Right kidney (tissue), 1 donor: ENCODE measurements around the gene KCNJ12.
"Not testable (repeated sequence)": the region's sequence is repeated elsewhere in the genome, so short reads cannot be mapped to it uniquely, and the experiment has no call there.

ENCODE experiments used
- DNase-seq: peaks from one replicate; pipeline ENCODE4 v3.0.0-alpha.2; 2016

The KCNJ12 gene

GRCh38 chr17:21451975-21452374, 75.8 kb downstream of the KCNJ12 start:
- DNase-seq, result no peak

- peak; percentile 75 for DNase-seq
Observed at GRCh38 chr17:21452377-21453143, 76.4 kb downstream of the KCNJ12 start.

GRCh38 chr17:21453144-21453898, 77.2 kb downstream of the KCNJ12 start:
- DNase-seq, result peak; percentile 22

- DNase-seq, result not testable (repeated sequence)
Observed at GRCh38 chr17:21454006-21454405, 77.8 kb downstream of the KCNJ12 start.

- no peak for DNase-seq
Observed at GRCh38 chr17:21454441-21454840, 78.3 kb downstream of the KCNJ12 start.

GRCh38 chr17:21455761-21456160, 79.6 kb downstream of the KCNJ12 start:
- no peak for DNase-seq

- not testable (repeated sequence) for DNase-seq
Observed at GRCh38 chr17:21456449-21456848, 80.3 kb downstream of the KCNJ12 start.

- DNase-seq, result peak; percentile 79
Observed at GRCh38 chr17:21457051-21458026, 81.2 kb downstream of the KCNJ12 start.

- no peak for DNase-seq
Observed at GRCh38 chr17:21458054-21458453, 81.9 kb downstream of the KCNJ12 start.

GRCh38 chr17:21459536-21459935, 83.4 kb downstream of the KCNJ12 start:
- no peak for DNase-seq

- no peak for DNase-seq
Observed at GRCh38 chr17:21460358-21460757, 84.2 kb downstream of the KCNJ12 start.

GRCh38 chr17:21462237-21462636, 86.1 kb downstream of the KCNJ12 start:
- no peak for DNase-seq

- DNase-seq, result no peak
Observed at GRCh38 chr17:21463204-21463661, 87.1 kb downstream of the KCNJ12 start.

GRCh38 chr17:21463779-21464407, 87.7 kb downstream of the KCNJ12 start:
- DNase-seq, result peak; percentile 65

GRCh38 chr17:21464611-21465021, 88.5 kb downstream of the KCNJ12 start:
- peak; percentile 27 for DNase-seq

GRCh38 chr17:21466550-21466949, 90.4 kb downstream of the KCNJ12 start:
- DNase-seq, result no peak

- no peak for DNase-seq
Observed at GRCh38 chr17:21467196-21467595, 91.0 kb downstream of the KCNJ12 start.

GRCh38 chr17:21467739-21468490, 91.8 kb downstream of the KCNJ12 start:
- no peak for DNase-seq
